Stomach smooth muscle (tissue), 2 donors: Measurements from ENCODE around the gene ZC2HC1B.

Experiments used
- H3K27ac ChIP-seq: one replicate; pipeline ENCODE4 v1.7.0; 2013; ENCODE audit warnings: mild to moderate bottlenecking, low read length, inconsistent platforms
- H3K27me3 ChIP-seq, 2 donors: one replicate each; pipeline ENCODE4 v1.7.0; 2013; ENCODE audit warnings: low read length in 2 of 2; ENCODE audit not compliant: insufficient read depth in 2 of 2, control insufficient read depth in 1 of 2
- H3K36me3 ChIP-seq, 2 donors: one replicate each; pipeline ENCODE4 v1.7.0; 2013; ENCODE audit warnings: low read length in 2 of 2; ENCODE audit not compliant: control insufficient read depth in 2 of 2, insufficient read depth in 2 of 2
- H3K4me1 ChIP-seq: one replicate; pipeline ENCODE4 v1.7.0; 2013; ENCODE audit warnings: low read length; ENCODE audit not compliant: control insufficient read depth, insufficient read depth
- H3K4me3 ChIP-seq, 2 donors: one replicate each; pipeline ENCODE4 v1.7.0; 2013; ENCODE audit warnings: low read length in 2 of 2
- H3K9ac ChIP-seq, 2 donors: one replicate each; pipeline ENCODE4 v1.7.0; 2013; ENCODE audit warnings: low read length in 2 of 2, mild to moderate bottlenecking in 1 of 2
- H3K9me3 ChIP-seq, 2 donors: one replicate each; pipeline ENCODE4 v1.7.0; 2013; ENCODE audit warnings: low read length in 2 of 2; ENCODE audit not compliant: control insufficient read depth in 2 of 2
- donor health status: healthy.
- donor health status: Pancreatic carcinoma.

Gene ZC2HC1B

GRCh38 chr6:143864234-143864633 lies at the start of gene ZC2HC1B:
Gene ZC2HC1B (plus strand): TSS chr6:143864474. CDS start chr6:143864540, 66 bp downstream.
- H3K36me3 ChIP-seq = peaks cover 3 to 6% of the 10 kb centered on the region in 2 donors
- H3K4me1 ChIP-seq = peaks cover 11% of the 10 kb centered on the region
- no peak within 1 kb of the TSS for H3K9ac ChIP-seq
- H3K4me3 ChIP-seq = no peak within 1 kb of the TSS
- peak within 1 kb of the TSS; percentile 50 for H3K27ac ChIP-seq
- no peaks in the 10 kb centered on the region for H3K9me3 ChIP-seq
- H3K27me3 ChIP-seq = no peaks in the 10 kb centered on the region

DNA sequence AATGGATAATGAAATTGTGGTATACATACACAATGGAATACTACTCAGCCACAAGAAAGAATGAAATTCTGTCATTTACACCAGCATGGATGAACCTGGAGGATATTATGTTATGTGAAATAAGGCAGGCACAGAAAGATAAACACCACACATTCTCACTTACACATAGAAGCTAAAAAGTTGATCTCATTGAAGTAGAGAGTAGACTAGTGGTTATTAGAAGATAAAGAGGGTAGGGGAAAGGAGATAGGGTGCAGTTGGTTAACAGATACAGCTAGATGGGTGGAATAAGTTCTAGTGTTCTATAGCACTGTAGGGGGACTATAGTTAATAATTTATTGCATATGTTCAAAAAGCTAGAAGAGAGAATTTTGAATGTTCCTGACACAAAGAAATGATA lies 46.7 kb upstream of the ZC2HC1B start:
- H3K4me1 ChIP-seq = no peaks in the 10 kb centered on the region
- no peak overlapping the region for H3K4me3 ChIP-seq
- no peak overlapping the region for H3K9ac ChIP-seq
- H3K27ac ChIP-seq = no peak overlapping the region
- H3K9me3 ChIP-seq = no peaks in the 10 kb centered on the region
- H3K27me3 ChIP-seq = no peaks in the 10 kb centered on the region
- H3K36me3 ChIP-seq = no peaks in the 10 kb centered on the region

DNA sequence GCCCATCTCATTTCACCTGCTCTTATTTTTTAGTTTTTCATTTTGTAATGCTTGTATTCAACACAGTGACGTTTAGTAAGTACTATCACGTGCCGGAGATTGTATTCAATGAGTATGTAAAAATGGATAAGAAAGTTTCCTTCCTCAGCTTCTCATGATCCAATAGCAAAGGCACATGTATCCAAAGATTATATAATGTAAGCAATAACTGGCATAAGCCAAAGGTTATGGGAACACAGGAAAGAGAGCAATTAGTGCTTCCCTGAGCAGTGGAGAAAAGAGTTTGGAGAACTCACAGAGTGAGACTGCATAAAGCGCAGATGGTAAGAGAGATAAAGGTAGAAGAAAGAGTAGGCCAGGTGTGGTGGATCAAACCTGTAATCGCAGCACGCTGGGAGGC lies 42.9 kb upstream of the ZC2HC1B start:
- Histone ChIP-seq H3K36me3 (peaks cover 0 to 3% of the 10 kb centered on the region in 2 donors), H3K27ac (no peak overlapping the region), H3K27me3 (no peaks in the 10 kb centered on the region), H3K4me1 (peaks cover 2% of the 10 kb centered on the region), H3K4me3 (no peak overlapping the region), H3K9ac (no peak overlapping the region), H3K9me3 (no peaks in the 10 kb centered on the region)

DNA sequence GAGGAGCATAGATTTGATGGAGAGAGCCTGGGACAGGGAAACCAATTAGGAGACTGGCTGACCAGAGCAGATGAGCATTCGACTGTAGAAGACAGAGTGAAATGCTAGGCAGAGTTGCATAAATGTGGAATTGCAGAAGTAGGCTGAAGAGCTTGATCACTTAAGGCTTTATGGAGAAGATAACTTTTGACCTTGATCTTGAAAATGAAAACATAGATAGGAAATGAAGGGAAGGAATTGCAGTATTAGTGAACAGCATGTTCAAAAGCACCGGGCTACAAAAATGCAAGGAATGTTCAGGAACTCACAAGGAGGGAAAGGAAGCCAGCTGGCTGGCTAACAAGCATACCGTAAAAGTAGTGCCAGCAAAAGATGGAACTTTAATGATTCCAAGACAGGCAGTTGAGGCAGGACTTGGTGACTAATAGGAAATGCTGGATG lies 41.7 kb upstream of the ZC2HC1B start:
- peaks cover 2% of the 10 kb centered on the region for H3K4me1 ChIP-seq
- H3K4me3 ChIP-seq = no peak overlapping the region
- no peak overlapping the region for H3K9ac ChIP-seq
- H3K27ac ChIP-seq = no peak overlapping the region
- H3K27me3 ChIP-seq = no peaks in the 10 kb centered on the region
- peaks cover 0 to 3% of the 10 kb centered on the region in 2 donors for H3K36me3 ChIP-seq
- no peaks in the 10 kb centered on the region for H3K9me3 ChIP-seq

DNA sequence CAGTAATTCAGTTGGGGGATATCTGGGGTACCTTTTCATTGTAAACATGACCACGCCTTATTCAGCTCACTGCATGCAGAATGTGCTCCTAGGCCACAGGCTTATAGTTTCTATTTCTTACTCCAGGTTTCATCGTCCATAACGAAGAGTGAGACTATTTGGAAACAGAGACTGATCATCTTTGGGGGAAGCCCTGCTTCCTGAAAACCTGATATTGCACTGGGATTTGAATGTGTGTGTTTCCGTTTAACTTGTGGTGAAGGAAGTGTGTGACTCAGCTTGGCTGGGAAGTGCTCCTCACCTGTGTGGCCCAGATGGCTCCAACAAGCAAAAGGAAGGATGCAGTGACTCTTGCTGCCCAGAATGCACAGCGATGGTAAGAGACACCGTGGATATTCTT lies 40.7 kb upstream of the ZC2HC1B start:
- H3K36me3 ChIP-seq = peaks cover 0 to 3% of the 10 kb centered on the region in 2 donors
- no peak overlapping the region for H3K4me3 ChIP-seq
- no peaks in the 10 kb centered on the region for H3K9me3 ChIP-seq
- no peak overlapping the region for H3K9ac ChIP-seq
- no peak overlapping the region for H3K27ac ChIP-seq
- H3K4me1 ChIP-seq = peaks cover 2% of the 10 kb centered on the region
- no peaks in the 10 kb centered on the region for H3K27me3 ChIP-seq

GRCh38 chr6:143828572-143828971 lies 35.7 kb upstream of the ZC2HC1B start:
- Histone ChIP-seq H3K27ac (no peak overlapping the region), H3K4me3 (no peak overlapping the region)

GRCh38 chr6:143836150-143836549 lies 28.1 kb upstream of the ZC2HC1B start:
- no peaks in the 10 kb centered on the region for H3K4me1 ChIP-seq
- no peak overlapping the region for H3K9ac ChIP-seq
- H3K9me3 ChIP-seq = no peaks in the 10 kb centered on the region
- no peaks in the 10 kb centered on the region for H3K36me3 ChIP-seq
- no peaks in the 10 kb centered on the region for H3K27me3 ChIP-seq
- no peak overlapping the region for H3K4me3 ChIP-seq
- H3K27ac ChIP-seq = no peak overlapping the region

More at GRCh38 chr6:143828572-143828971, 35.7 kb upstream of the ZC2HC1B start:
- H3K36me3 ChIP-seq = peaks cover 0 to 2% of the 10 kb centered on the region in 2 donors
- no peaks in the 10 kb centered on the region for H3K27me3 ChIP-seq
- H3K9ac ChIP-seq = no peak overlapping the region
- no peaks in the 10 kb centered on the region for H3K9me3 ChIP-seq
- H3K4me1 ChIP-seq = no peaks in the 10 kb centered on the region

- Histone ChIP-seq H3K27ac (no peak overlapping the region), H3K36me3 (no peaks in the 10 kb centered on the region), H3K27me3 (no peaks in the 10 kb centered on the region), H3K4me1 (no peaks in the 10 kb centered on the region), H3K4me3 (no peak overlapping the region), H3K9me3 (no peaks in the 10 kb centered on the region), H3K9ac (no peak overlapping the region)
These were observed 25.9 kb upstream of the ZC2HC1B start for GRCh38 chr6:143838395-143838794.

DNA sequence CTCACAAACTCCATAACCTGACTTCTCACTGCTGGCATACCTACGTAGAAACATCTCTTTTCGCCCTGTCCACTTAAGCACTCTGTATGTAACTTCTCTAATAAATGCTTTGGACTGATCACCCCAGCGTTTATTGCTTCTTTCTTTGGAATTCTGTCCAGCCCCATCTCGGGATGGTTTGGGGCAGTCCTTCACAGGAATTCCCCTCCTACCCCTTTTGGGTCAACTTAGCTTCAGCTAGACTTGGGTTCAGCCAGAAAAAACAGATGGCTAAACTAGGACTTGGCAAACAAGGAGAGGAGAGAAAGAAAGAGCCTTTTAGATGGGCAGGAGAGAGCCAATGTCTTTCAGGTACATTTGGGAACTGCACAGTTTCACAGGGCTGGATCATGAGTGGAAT lies 25.1 kb upstream of the ZC2HC1B start:
- H3K4me1 ChIP-seq = peaks cover 4% of the 10 kb centered on the region
- no peak overlapping the region for H3K9ac ChIP-seq
- no peak overlapping the region for H3K4me3 ChIP-seq
- no peaks in the 10 kb centered on the region for H3K27me3 ChIP-seq
- H3K36me3 ChIP-seq = no peaks in the 10 kb centered on the region
- H3K27ac ChIP-seq = no peak overlapping the region
- H3K9me3 ChIP-seq = no peaks in the 10 kb centered on the region

DNA sequence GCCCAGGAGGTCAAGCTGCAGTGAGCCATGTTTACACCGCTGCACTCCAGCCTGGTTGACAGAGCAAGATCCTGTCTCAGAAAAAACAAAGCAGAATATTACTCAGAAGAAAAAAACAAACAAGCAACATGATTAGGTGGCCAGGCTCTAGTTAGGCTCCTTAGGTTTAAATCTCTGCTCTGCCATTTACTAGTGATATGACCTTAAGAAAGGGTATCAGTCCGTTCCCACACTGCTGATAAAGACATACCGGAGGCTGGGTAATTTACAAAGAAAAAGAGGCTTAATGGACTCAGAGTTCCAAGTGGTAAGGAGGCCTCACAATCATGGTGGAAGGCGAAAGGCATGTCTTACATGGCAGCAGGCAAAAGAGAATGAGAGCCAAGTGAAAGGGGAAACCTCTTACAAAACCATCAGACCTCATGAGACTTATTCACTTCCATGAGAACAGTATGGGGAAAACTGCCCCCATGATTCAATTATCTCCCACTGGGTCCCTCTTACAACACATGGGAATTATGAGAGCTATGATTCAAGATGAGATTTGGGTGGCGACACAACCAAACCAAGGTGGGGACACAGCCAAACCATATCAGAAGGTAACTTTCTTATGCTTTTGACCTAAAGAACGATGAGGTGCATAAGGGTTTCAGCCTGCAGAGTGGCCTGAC lies 23.5 kb upstream of the ZC2HC1B start:
- no peaks in the 10 kb centered on the region for H3K9me3 ChIP-seq
- H3K9ac ChIP-seq = no peak overlapping the region
- H3K4me3 ChIP-seq = no peak overlapping the region
- peaks cover 4% of the 10 kb centered on the region for H3K4me1 ChIP-seq
- H3K36me3 ChIP-seq = peaks cover under 1 to 9% of the 10 kb centered on the region in 2 donors
- no peaks in the 10 kb centered on the region for H3K27me3 ChIP-seq
- H3K27ac ChIP-seq = no peak overlapping the region

GRCh38 chr6:143842461-143842901 lies 21.8 kb upstream of the ZC2HC1B start:
- H3K4me1 ChIP-seq = peaks cover 4% of the 10 kb centered on the region
- H3K27ac ChIP-seq = peak overlapping the region; percentile 98
- no peaks in the 10 kb centered on the region for H3K27me3 ChIP-seq

More at GRCh38 chr6:143842461-143842901, 21.8 kb upstream of the ZC2HC1B start:
- peak overlapping the region; percentile 95 to 96 for H3K4me3 ChIP-seq
- H3K9me3 ChIP-seq = no peaks in the 10 kb centered on the region
- H3K36me3 ChIP-seq = peaks cover 16 to 25% of the 10 kb centered on the region in 2 donors
- H3K9ac ChIP-seq = peak overlapping the region; percentile 99
